ENCODE data around the gene AGAP2.

GRCh38 chr12:57719777-57720605, 18.6 kb downstream of the AGAP2 start:
- TF ChIP-seq CTCF (conservative IDR thresholded peaks at IDR 0.05; ENCODE audit: low read depth, low read length) (no peak), EZH2 (IDR thresholded peaks at IDR 0.05; ENCODE audit: low read length, unreplicated experiment) (no peak)

All from PC-3 (cell line).